HCT116 (cell line): ENCODE data around the gene ZNF30. TPM values are rescaled to one million over a fixed set of nuclear protein-coding genes. Genes with fewer than 3 reads are reported as not detected.

Source experiments
- ATAC-seq: fragments of 200-7000 bp; cut with Tn5 transposase; 2 replicates; pipeline ENCODE4 v1.9.1; 2020; ENCODE audit warnings: mild to moderate bottlenecking, moderate library complexity
- BruUV-seq: library from RNA; stranded (reverse); fragments of 400-500 nt; replicated peaks from 2 replicates; lab custom pipeline; 2021; lab: Mats Ljungman, UMichigan
- CTCF ChIA-PET: fragments of 300-600 bp; sonication (Branson Sonifier 250); formaldehyde crosslinking; loops from one replicate; lab custom pipeline; 2021; ENCODE audit warnings: antibody characterized with exemption; lab: Charles Lee
- POLR2A ChIA-PET: fragments of 300-600, 350-600 bp; sonication (Branson Sonifier 250); formaldehyde crosslinking; loops from one replicate; lab custom pipeline; 2021; ENCODE audit warnings: antibody characterized with exemption; lab: Charles Lee
- RAD21 ChIA-PET, 2 experiments: fragments of 300-600 bp; sonication (Branson Sonifier 250); formaldehyde crosslinking; loops; one replicate each; lab custom pipeline; 2023; ENCODE audit warnings: low total read pairs in 2 of 2; ENCODE audit not compliant: uncharacterized antibody in 2 of 2, unreplicated experiment in 2 of 2, low non-redundant PET in 1 of 2; lab: Charles Lee
- DNase-seq: peaks from one replicate; pipeline ENCODE4 v3.0.0-alpha.2; 2010; ENCODE audit warnings: low read depth, low spot score
- H2AFZ ChIP-seq: fragments of 200-600 bp; shearing (Covaris generic), sonication (generic); 2 replicates; pipeline ENCODE4 v1.6.1; 2017; ENCODE audit warnings: low read depth, mixed run types, mixed read lengths, antibody characterized with exemption, low read length; ENCODE audit not compliant: poor library complexity, severe bottlenecking
- H3K27ac ChIP-seq: 2 replicates; pipeline ENCODE4 v1.5.1; 2012; ENCODE audit warnings: low read depth, low read length
- H3K27me3 ChIP-seq: fragments of 200-600 bp; sonication (generic); 2 replicates; pipeline ENCODE4 v1.6.1; 2016; ENCODE audit warnings: mixed run types, low read length, mixed read lengths; ENCODE audit not compliant: insufficient read depth
- H3K36me3 ChIP-seq, 2 experiments: fragments of 200-500 bp in 1 of 2; fragments of 200-600 bp in 1 of 2; sonication (Bioruptor generic) in 1 of 2; sonication (generic) in 1 of 2; 2 replicates each; pipeline versions ENCODE4 v1.5.1 to v1.6.1; 2014 to 2016; ENCODE audit warnings: low read length in 2 of 2, inconsistent platforms in 1 of 2, mixed read lengths in 1 of 2, mixed run types in 1 of 2; ENCODE audit not compliant: insufficient read depth in 2 of 2, control insufficient read depth in 1 of 2
- H3K4me1 ChIP-seq, 2 experiments: fragments of 200-600 bp in 1 of 2; sonication (generic) in 1 of 2; 2 replicates each; pipeline versions ENCODE4 v1.5.1 to v1.6.1; 2012 to 2017; ENCODE audit warnings: low read length in 2 of 2, inconsistent platforms in 1 of 2, mild to moderate bottlenecking in 1 of 2, mixed read lengths in 1 of 2, mixed run types in 1 of 2, moderate library complexity in 1 of 2; ENCODE audit not compliant: insufficient read depth in 2 of 2, control insufficient read depth in 1 of 2
- H3K4me2 ChIP-seq: fragments of 200-600 bp; sonication (generic); 2 replicates; pipeline ENCODE4 v1.6.1; 2017; ENCODE audit warnings: mixed run types, low read length, mixed read lengths
- H3K4me3 ChIP-seq, 2 experiments: fragments of 200-600 bp in 1 of 2; sonication (generic) in 1 of 2; replicated peaks in 1 of 2; 2 replicates each; pipeline ENCODE4 v1.5.1; 2011 to 2016; ENCODE audit warnings: low read length in 2 of 2, control low read depth in 1 of 2, low read depth in 1 of 2, mild to moderate bottlenecking in 1 of 2, mixed read lengths in 1 of 2, mixed run types in 1 of 2
- H3K79me2 ChIP-seq: fragments of 200-600 bp; sonication (generic); 2 replicates; pipeline ENCODE4 v1.6.1; 2017; ENCODE audit warnings: mild to moderate bottlenecking, mixed run types, low read length, moderate library complexity, mixed read lengths; ENCODE audit not compliant: insufficient read depth
- H3K9ac ChIP-seq: fragments of 200-600 bp; sonication (generic); 2 replicates; pipeline ENCODE4 v1.6.1; 2016; ENCODE audit warnings: low read length, mixed read lengths
- H3K9me2 ChIP-seq: fragments of 200-600 bp; sonication (generic), shearing (Covaris generic); 2 replicates; pipeline ENCODE4 v1.6.1; 2017; ENCODE audit warnings: mixed run types, mild to moderate bottlenecking, moderate library complexity; ENCODE audit not compliant: insufficient read depth
- H3K9me3 ChIP-seq, 2 experiments: fragments of 200-500 bp in 1 of 2; fragments of 200-600 bp in 1 of 2; sonication (Bioruptor generic) in 1 of 2; sonication (generic) in 1 of 2; 2 replicates each; pipeline ENCODE4 v1.6.1; 2014 to 2017; ENCODE audit warnings: low read length in 2 of 2, mixed read lengths in 2 of 2, inconsistent platforms in 1 of 2, low read depth in 1 of 2, mild to moderate bottlenecking in 1 of 2, mixed run types in 1 of 2, moderate library complexity in 1 of 2; ENCODE audit not compliant: control insufficient read depth in 1 of 2, insufficient read depth in 1 of 2
- H4K20me1 ChIP-seq: fragments of 200-600 bp; sonication (generic), shearing (Covaris generic); 2 replicates; pipeline ENCODE4 v1.6.1; 2017; ENCODE audit warnings: mixed run types, mild to moderate bottlenecking, moderate library complexity; ENCODE audit not compliant: insufficient read depth
- CEBPB ChIP-seq: IDR thresholded peaks from 2 replicates; pipeline ENCODE4 v1.6.1; 2012; ENCODE audit warnings: low read depth
- EZH2phosphoT487 ChIP-seq: fragments of 200-600 bp; IDR thresholded peaks from 2 replicates; pipeline ENCODE4 v1.6.1; 2018; ENCODE audit warnings: antibody characterized with exemption, borderline replicate concordance
- FOSL1 ChIP-seq: IDR thresholded peaks from 2 replicates; pipeline ENCODE4 v1.6.1; 2012; ENCODE audit warnings: low read depth
- POLR2AphosphoS5 ChIP-seq: IDR thresholded peaks from 2 replicates; pipeline ENCODE4 v1.6.1; 2011; ENCODE audit warnings: mild to moderate bottlenecking, low read depth, low read length, moderate library complexity
- SP1 ChIP-seq: IDR thresholded peaks from 2 replicates; pipeline ENCODE4 v1.6.1; 2012; ENCODE audit warnings: low read depth
- TCF7L2 ChIP-seq: IDR thresholded peaks from 2 replicates; pipeline ENCODE4 v1.7.0; 2011; ENCODE audit warnings: borderline replicate concordance, inconsistent platforms; ENCODE audit not compliant: insufficient read depth, insufficient read length; ENCODE audit errors: extremely low read depth
- YY1 ChIP-seq: IDR thresholded peaks from 2 replicates; pipeline ENCODE4 v1.6.1; 2011; ENCODE audit warnings: low read length, low read depth, moderate library complexity, mild to moderate bottlenecking; ENCODE audit not compliant: insufficient replicate concordance; ENCODE audit errors: extremely low read depth
- ZFX ChIP-seq: fragments of 450-650 bp; IDR thresholded peaks from 2 replicates; pipeline ENCODE4 v1.6.1; 2017
- intact Hi-C: fragments of 100-400 bp; cut with micrococcal nuclease; formaldehyde crosslinking; loops from 2 replicates; pipeline ENCODE4 v1.10.0; 2022
- total RNA-seq: library from RNA; stranded (reverse); gene quantifications from one replicate; pipeline ENCODE4 v1.2.1, GENCODE V29; 2021; ENCODE audit not compliant: unreplicated experiment
- TF ChIP-seq, protein P1 (sequence below): IDR thresholded peaks from 2 replicates; pipeline ENCODE4 v1.6.1; 2011; ENCODE audit warnings: mild to moderate bottlenecking, low read length, moderate library complexity; ENCODE audit not compliant: insufficient replicate concordance; ENCODE audit errors: extremely low read depth

The ZNF30 gene
- total RNA-seq, 1 experiment from 2014 or later = 4.1 TPM

DNA sequence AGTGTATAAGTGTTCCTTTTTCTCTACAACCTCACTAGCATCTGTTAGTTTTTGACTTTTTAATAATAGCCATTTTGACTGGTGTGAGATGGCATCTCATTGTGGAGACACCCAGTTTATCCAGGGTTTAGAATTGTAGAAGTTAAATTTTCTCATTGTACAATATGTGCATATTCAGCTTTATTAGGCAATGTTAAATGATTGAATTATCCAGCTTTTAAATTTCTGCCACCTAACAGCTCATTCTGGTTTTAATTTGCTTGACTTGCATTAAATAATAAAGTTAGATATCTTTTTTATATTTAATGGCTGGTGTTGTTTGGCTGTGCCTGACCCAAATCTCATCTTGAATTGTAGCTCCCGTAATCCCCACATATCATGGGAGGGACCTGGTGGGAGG, 46.7 kb upstream of the ZNF30 start:
- no TSS peak for BruUV-seq
- DNase-seq = no peak
- no peak overlapping the region for H3K4me3 ChIP-seq
- no peaks in the 10 kb centered on the region for H3K4me1 ChIP-seq
- ChIA-PET RAD21 (no interaction called here), CTCF (no interaction called here), POLR2A (no interaction called here)
- no peaks in the 10 kb centered on the region for H3K36me3 ChIP-seq
- H3K27ac ChIP-seq = no peak overlapping the region
- intact Hi-C loops = no loop called here
- H3K9me3 ChIP-seq = no peaks in the 10 kb centered on the region; a peak in 1 of 4 replicates
- TF ChIP-seq CEBPB = no peak
- TF ChIP-seq ZFX = no peak
- no peak for TF ChIP-seq SP1
- no peak for TF ChIP-seq FOSL1
- TF ChIP-seq EZH2phosphoT487 = no peak
- TF ChIP-seq TCF7L2 = no peak
- no peak for TF ChIP-seq YY1
- TF ChIP-seq, protein P1, sequence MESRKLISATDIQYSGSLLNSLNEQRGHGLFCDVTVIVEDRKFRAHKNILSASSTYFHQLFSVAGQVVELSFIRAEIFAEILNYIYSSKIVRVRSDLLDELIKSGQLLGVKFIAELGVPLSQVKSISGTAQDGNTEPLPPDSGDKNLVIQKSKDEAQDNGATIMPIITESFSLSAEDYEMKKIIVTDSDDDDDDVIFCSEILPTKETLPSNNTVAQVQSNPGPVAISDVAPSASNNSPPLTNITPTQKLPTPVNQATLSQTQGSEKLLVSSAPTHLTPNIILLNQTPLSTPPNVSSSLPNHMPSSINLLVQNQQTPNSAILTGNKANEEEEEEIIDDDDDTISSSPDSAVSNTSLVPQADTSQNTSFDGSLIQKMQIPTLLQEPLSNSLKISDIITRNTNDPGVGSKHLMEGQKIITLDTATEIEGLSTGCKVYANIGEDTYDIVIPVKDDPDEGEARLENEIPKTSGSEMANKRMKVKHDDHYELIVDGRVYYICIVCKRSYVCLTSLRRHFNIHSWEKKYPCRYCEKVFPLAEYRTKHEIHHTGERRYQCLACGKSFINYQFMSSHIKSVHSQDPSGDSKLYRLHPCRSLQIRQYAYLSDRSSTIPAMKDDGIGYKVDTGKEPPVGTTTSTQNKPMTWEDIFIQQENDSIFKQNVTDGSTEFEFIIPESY = no peak
- TF ChIP-seq POLR2AphosphoS5 = no peak
- H4K20me1 ChIP-seq = no peaks in the 10 kb centered on the region
- H3K9me2 ChIP-seq = no peaks in the 10 kb centered on the region
- H2AFZ ChIP-seq = no peak overlapping the region
- ATAC-seq = no peak
- no peak overlapping the region for H3K9ac ChIP-seq
- no peaks in the 10 kb centered on the region for H3K79me2 ChIP-seq
- H3K27me3 ChIP-seq = no peaks in the 10 kb centered on the region
- H3K4me2 ChIP-seq = no peak overlapping the region
